Measurements from ENCODE around the gene KLRG1.

Gene KLRG1

DNA sequence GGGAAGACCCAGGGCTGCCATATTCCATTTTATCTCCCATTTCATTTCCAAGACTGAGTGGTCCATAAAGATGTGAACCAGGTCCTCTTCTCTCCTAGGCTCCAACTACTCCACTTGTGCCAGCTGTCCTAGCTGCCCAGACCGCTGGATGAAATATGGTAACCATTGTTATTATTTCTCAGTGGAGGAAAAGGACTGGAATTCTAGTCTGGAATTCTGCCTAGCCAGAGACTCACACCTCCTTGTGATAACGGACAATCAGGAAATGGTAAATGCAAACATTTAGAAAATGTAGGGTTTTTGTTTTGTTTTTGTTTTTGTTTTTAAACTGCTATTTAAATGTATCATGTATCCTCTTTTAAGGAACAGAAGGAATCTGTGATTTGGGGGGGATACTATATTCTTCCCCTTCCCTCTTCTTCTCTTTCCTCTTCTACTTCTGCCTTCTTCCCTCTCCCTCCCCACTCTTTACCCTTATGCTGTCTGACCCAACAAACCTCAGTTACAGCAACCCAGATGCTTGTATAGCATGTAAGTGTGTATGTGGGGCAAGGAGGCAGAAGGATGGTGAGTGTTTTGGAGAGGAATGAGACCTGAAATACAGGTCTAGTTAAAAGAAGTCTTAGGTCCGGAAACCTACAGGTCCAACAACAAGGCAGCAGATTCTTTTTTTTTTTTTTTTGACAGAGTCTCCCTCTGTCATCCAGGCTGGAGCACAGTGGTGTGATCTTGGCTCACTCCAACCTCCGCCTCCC, 5.9 kb downstream of the KLRG1 start:
- TF ChIP-seq POLR2AphosphoS5 (IDR thresholded peaks at IDR 0.05; ENCODE audit: low read depth) (no peak), GABPA (IDR thresholded peaks at IDR 0.05; ENCODE audit: low read depth) (no peak), SPI1 (IDR thresholded peaks at IDR 0.05; ENCODE audit: borderline replicate concordance, low read depth) (no peak)
- TF ChIP-seq, protein P1, sequence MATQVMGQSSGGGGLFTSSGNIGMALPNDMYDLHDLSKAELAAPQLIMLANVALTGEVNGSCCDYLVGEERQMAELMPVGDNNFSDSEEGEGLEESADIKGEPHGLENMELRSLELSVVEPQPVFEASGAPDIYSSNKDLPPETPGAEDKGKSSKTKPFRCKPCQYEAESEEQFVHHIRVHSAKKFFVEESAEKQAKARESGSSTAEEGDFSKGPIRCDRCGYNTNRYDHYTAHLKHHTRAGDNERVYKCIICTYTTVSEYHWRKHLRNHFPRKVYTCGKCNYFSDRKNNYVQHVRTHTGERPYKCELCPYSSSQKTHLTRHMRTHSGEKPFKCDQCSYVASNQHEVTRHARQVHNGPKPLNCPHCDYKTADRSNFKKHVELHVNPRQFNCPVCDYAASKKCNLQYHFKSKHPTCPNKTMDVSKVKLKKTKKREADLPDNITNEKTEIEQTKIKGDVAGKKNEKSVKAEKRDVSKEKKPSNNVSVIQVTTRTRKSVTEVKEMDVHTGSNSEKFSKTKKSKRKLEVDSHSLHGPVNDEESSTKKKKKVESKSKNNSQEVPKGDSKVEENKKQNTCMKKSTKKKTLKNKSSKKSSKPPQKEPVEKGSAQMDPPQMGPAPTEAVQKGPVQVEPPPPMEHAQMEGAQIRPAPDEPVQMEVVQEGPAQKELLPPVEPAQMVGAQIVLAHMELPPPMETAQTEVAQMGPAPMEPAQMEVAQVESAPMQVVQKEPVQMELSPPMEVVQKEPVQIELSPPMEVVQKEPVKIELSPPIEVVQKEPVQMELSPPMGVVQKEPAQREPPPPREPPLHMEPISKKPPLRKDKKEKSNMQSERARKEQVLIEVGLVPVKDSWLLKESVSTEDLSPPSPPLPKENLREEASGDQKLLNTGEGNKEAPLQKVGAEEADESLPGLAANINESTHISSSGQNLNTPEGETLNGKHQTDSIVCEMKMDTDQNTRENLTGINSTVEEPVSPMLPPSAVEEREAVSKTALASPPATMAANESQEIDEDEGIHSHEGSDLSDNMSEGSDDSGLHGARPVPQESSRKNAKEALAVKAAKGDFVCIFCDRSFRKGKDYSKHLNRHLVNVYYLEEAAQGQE (IDR thresholded peaks at IDR 0.05; ENCODE audit: insufficient replicate concordance, low read depth), result no peak
- TF ChIP-seq, protein P2, sequence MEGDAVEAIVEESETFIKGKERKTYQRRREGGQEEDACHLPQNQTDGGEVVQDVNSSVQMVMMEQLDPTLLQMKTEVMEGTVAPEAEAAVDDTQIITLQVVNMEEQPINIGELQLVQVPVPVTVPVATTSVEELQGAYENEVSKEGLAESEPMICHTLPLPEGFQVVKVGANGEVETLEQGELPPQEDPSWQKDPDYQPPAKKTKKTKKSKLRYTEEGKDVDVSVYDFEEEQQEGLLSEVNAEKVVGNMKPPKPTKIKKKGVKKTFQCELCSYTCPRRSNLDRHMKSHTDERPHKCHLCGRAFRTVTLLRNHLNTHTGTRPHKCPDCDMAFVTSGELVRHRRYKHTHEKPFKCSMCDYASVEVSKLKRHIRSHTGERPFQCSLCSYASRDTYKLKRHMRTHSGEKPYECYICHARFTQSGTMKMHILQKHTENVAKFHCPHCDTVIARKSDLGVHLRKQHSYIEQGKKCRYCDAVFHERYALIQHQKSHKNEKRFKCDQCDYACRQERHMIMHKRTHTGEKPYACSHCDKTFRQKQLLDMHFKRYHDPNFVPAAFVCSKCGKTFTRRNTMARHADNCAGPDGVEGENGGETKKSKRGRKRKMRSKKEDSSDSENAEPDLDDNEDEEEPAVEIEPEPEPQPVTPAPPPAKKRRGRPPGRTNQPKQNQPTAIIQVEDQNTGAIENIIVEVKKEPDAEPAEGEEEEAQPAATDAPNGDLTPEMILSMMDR (IDR thresholded peaks at IDR 0.05; ENCODE audit: insufficient read depth, low read length), result no peak
- Histone ChIP-seq H3K4me3 (replicated peaks; ENCODE audit: insufficient read depth, low read length) (no peak overlapping the region), H3K27ac (replicated peaks) (no peak overlapping the region), H3K27me3 (ENCODE audit: insufficient read depth, poor library complexity, severe bottlenecking) (no peaks in the 10 kb centered on the region)
- DNase-seq (ENCODE audit: low read depth in 1 of 2, low spot score in 1 of 2), result no peak

DNA sequence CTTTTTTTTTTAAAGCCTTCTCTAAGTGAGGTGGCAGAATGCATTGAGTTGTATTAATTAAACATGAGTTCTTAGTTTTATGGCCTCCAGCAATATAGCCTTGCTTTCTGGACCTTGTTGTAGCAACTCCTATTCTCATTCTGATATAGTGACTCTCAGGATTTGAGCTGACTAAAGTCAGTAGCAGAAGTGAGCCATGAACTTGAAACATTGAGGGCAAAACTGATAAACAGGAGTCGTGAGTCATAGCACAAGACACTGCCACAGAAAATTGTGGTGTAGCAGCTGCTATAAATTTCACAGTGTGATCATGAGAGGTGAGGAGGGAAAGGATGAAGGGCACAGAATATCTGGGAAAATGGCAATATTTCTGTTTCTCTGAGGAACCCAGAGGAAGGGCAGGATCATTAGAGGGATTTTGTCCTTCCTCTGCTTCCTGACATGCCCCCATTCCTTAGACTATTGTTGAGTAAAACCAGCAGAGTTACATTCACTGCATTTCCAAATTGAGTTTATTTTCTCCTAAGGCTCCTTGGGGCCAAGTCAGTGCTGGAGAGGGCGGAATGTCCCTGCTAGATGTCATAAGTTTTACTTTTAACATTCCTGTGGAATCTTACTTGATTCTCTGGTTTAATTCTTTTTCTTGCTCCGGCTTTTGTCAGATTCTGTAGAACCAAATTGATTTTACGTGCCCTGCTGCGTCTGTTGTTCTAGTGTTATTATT, 7.5 kb downstream of the KLRG1 start:
- TF ChIP-seq GABPA (IDR thresholded peaks at IDR 0.05; ENCODE audit: low read depth), result no peak
- TF ChIP-seq, protein P1 (IDR thresholded peaks at IDR 0.05; ENCODE audit: insufficient replicate concordance, low read depth), result no peak
- TF ChIP-seq POLR2AphosphoS5 (IDR thresholded peaks at IDR 0.05; ENCODE audit: low read depth), result no peak
- TF ChIP-seq, protein P2 (IDR thresholded peaks at IDR 0.05; ENCODE audit: insufficient read depth, low read length), result no peak
- TF ChIP-seq SPI1 (IDR thresholded peaks at IDR 0.05; ENCODE audit: borderline replicate concordance, low read depth), result no peak
- Histone ChIP-seq H3K27me3 (ENCODE audit: insufficient read depth, poor library complexity, severe bottlenecking) (no peaks in the 10 kb centered on the region), H3K27ac (replicated peaks) (no peak overlapping the region), H3K4me3 (replicated peaks; ENCODE audit: insufficient read depth, low read length) (no peak overlapping the region)
- no peak for DNase-seq (ENCODE audit: low read depth in 1 of 2, low spot score in 1 of 2)

DNA sequence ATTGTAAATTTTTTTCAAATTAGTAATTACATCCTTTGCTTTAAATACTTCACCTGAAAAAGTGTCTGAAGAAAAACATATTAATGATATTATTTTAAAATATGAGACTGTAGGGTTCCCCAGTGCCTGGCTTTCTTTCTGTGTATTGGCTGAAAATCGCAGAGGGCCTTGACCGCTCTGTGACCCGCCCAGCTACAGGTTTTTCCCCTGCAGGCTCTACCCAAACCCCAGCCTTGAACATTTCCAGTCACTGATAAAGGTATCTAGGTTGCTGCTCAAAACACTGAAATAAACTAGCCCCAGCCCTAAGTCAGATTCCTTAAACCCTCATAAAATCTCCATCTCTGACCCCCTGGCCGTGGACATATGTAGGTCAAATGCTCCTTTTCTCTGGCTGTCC, 11.9 kb downstream of the KLRG1 start:
- Histone ChIP-seq H3K4me3 (replicated peaks; ENCODE audit: insufficient read depth, low read length) (no peak overlapping the region), H3K27me3 (ENCODE audit: insufficient read depth, poor library complexity, severe bottlenecking) (no peaks in the 10 kb centered on the region), H3K27ac (replicated peaks) (no peak overlapping the region)
- TF ChIP-seq, protein P1 (IDR thresholded peaks at IDR 0.05; ENCODE audit: insufficient replicate concordance, low read depth), result no peak
- TF ChIP-seq SPI1 (IDR thresholded peaks at IDR 0.05; ENCODE audit: borderline replicate concordance, low read depth) (no peak), POLR2AphosphoS5 (IDR thresholded peaks at IDR 0.05; ENCODE audit: low read depth) (no peak), GABPA (IDR thresholded peaks at IDR 0.05; ENCODE audit: low read depth) (no peak)
- TF ChIP-seq, protein P2 (IDR thresholded peaks at IDR 0.05; ENCODE audit: insufficient read depth, low read length), result no peak
- no peak for DNase-seq (ENCODE audit: low read depth in 1 of 2, low spot score in 1 of 2)
